LNCaP clone FGC (cell line): ENCODE measurements around the gene PMPCA.

Source experiments
- DNase-seq: peaks from one replicate; pipeline ENCODE4 v3.0.0-alpha.2; 2011; ENCODE audit warnings: low read depth
- H3K4me3 ChIP-seq: 2 replicates; pipeline ENCODE4 v1.5.1; 2011; ENCODE audit warnings: mild to moderate bottlenecking, low read depth, low read length, control low read depth
- TF ChIP-seq, protein P1 (sequence below): IDR thresholded peaks from 2 replicates; pipeline ENCODE4 v1.5.1; 2012; ENCODE audit warnings: mild to moderate bottlenecking; ENCODE audit not compliant: control insufficient read depth, insufficient read depth; ENCODE audit errors: extremely low read depth

The PMPCA gene

GRCh38 chr9:136379401-136379800 is 31.1 kb upstream of the PMPCA start:
- no peak for DNase-seq
- no peak overlapping the region for H3K4me3 ChIP-seq
- TF ChIP-seq, protein P1, sequence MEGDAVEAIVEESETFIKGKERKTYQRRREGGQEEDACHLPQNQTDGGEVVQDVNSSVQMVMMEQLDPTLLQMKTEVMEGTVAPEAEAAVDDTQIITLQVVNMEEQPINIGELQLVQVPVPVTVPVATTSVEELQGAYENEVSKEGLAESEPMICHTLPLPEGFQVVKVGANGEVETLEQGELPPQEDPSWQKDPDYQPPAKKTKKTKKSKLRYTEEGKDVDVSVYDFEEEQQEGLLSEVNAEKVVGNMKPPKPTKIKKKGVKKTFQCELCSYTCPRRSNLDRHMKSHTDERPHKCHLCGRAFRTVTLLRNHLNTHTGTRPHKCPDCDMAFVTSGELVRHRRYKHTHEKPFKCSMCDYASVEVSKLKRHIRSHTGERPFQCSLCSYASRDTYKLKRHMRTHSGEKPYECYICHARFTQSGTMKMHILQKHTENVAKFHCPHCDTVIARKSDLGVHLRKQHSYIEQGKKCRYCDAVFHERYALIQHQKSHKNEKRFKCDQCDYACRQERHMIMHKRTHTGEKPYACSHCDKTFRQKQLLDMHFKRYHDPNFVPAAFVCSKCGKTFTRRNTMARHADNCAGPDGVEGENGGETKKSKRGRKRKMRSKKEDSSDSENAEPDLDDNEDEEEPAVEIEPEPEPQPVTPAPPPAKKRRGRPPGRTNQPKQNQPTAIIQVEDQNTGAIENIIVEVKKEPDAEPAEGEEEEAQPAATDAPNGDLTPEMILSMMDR: no peak

DNA sequence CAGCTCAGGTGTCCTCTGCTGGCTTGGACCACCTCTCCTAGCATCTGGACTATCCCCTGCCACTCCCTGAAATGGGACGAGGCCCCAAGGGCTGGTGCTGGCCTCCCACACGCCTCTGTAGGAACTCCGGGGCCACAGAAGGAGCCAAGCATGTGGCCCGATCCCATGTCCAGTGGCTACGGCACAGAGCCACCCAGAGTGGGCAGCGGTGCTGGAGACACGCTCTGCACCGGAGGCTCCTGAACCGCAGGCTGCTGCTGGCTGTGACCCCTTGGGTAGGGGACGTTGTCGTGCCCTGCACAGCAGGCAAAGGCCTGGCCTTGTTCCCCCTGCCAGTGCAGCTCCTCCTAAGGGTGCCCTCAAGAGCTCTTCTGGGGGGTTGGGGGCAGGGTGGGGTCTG is 30.6 kb upstream of the PMPCA start:
- TF ChIP-seq, protein P1: no peak
- H3K4me3 ChIP-seq: no peak overlapping the region
- DNase-seq: no peak

DNA sequence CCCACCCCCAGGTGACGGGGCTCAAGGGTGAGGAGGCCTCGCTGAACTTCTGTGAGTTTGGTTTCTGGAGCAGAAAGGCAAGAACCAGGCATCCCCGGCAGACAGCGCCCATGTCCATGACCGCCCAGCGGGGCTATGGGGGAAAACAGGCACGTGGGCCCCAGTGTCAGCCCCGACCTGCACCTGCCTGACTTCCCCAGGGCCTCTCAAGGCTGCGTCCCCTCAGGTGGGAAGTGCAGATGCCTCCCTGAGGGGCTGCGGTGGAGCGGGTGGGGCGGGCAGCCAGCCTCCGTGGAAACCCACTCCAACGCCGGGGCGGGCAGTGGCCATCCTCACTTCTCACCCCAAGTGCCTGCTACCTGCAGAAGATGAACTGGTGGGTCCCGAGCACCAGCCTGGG is 30.1 kb upstream of the PMPCA start:
- no peak overlapping the region for H3K4me3 ChIP-seq
- no peak for DNase-seq
- TF ChIP-seq, protein P1: no peak

DNA sequence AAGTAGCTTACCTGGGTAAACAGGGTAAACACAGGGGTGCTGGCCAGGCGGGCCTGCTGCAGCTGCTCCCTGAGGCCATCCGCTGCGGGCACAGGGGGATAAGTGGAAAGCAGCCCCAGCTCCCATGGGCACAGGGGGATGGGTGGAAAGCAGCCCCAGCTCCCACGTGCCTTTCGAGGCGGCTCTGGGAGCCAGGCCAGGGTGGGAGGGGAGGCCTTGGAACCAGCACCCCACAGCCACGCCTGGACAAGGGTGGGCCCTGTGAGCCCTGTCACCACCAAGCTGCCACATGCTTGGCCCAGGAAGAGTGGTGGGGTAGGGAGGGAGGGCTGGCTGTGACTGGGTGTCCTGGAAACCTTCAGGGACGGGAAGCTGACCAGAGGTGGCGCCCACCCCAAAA is 29.1 kb upstream of the PMPCA start:
- TF ChIP-seq, protein P1: no peak
- no peak overlapping the region for H3K4me3 ChIP-seq
- no peak for DNase-seq

DNA sequence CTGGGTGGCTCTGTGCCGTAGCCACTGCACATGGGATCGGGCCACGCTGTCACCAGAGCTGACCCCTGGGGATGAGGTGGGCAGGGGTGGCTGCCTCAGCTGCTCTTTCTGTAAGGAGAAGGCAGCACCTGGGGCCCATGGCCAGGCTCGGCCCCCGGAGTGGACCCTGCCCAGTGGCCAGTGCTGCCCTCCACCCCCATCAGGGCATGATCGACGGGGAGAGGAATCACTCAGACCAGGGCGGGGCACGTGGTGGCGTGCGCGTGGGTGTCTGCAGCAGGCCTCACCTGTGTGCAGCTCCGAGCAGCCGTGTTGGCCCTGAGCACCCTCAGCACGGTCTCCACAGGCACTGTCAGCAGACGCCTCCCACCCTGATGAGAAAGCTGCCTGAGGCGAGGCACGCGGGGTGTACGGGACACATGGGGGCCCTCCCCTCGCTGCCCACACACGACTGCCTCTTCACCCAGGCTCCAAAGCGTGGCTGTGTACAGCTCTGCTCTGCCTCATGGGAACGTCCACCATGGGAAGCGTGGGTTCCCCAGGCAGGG is 28.4 kb upstream of the PMPCA start:
- no peak overlapping the region for H3K4me3 ChIP-seq
- DNase-seq: no peak
- TF ChIP-seq, protein P1: no peak

DNA sequence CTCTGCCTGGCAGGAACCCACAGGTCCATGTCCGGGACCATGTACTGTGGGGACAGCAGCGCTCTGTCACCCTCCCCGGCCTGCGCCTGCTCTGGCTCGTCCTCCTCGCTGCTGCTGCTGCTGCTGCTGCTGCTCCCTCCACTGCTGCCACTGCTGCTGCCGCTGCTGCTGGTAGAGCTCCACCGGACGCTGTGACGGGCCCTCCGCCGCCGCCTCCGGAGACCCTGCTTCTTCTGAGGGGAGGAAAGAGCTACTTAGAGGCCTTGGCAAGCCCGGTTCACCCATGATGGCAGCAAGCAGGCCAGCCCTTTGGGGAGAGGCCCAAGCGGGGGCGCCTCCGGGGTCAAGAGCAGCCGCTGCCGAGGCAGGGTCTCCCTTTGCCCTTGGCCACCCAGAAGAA is 27.0 kb upstream of the PMPCA start:
- H3K4me3 ChIP-seq: no peak overlapping the region
- TF ChIP-seq, protein P1: no peak
- no peak for DNase-seq

DNA sequence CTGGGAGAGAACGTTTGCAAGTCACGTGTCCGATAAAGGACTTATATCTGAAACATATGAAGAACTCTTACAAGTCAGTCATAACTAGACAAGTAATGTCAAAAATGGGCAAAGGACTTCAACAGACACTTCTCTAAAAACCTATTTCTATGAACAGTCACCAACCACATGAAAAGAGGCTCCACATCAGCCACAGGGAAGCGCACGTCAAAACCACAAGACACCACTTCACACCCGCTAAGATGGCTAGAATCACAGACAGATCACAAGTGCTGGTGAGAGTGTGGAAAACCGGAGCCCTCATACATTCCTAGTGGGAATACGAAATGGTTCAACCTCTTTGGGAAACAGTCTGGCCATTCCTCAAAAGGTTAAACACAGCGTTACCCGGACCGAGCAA is 25.4 kb upstream of the PMPCA start:
- TF ChIP-seq, protein P1: no peak
- DNase-seq: no peak
- H3K4me3 ChIP-seq: no peak overlapping the region
